OCI-LY3 (cell line): ENCODE data around the gene GNA12.

Source experiments
- EZH2phosphoT487 ChIP-seq: fragments of 200-600 bp; shearing (Covaris generic); IDR thresholded peaks from 2 replicates; pipeline ENCODE4 v1.6.1; 2018; ENCODE audit warnings: antibody characterized with exemption, mixed run types, low read depth
- TF ChIP-seq, protein P1 (sequence below): fragments of 200-600, 300-600 bp; sonication (generic); IDR thresholded peaks from 2 replicates; pipeline ENCODE4 v1.5.1; 2014; ENCODE audit warnings: antibody characterized with exemption, low read length, low read depth

DNA sequence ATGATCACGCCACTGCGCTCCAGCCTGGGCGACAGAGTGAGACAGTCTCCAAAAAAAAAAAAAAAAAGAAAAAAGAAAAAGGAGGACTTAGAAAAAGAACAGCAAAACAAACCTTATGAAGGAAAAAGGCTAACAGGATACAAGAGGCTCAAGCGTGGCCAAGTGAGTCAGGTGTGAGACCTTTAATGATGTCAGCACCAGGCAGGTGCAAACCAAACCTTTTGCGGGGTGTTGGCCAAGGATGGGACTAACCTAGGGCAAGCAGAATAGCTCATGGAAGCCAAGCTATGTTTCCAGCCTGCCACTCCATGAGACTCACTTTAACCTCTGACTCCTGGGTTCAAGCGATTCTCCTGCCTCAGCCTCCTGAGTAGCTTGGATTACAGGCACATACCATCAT lies 11.3 kb upstream of the GNA12 start:
- TF ChIP-seq, protein P1, sequence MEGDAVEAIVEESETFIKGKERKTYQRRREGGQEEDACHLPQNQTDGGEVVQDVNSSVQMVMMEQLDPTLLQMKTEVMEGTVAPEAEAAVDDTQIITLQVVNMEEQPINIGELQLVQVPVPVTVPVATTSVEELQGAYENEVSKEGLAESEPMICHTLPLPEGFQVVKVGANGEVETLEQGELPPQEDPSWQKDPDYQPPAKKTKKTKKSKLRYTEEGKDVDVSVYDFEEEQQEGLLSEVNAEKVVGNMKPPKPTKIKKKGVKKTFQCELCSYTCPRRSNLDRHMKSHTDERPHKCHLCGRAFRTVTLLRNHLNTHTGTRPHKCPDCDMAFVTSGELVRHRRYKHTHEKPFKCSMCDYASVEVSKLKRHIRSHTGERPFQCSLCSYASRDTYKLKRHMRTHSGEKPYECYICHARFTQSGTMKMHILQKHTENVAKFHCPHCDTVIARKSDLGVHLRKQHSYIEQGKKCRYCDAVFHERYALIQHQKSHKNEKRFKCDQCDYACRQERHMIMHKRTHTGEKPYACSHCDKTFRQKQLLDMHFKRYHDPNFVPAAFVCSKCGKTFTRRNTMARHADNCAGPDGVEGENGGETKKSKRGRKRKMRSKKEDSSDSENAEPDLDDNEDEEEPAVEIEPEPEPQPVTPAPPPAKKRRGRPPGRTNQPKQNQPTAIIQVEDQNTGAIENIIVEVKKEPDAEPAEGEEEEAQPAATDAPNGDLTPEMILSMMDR: no peak
- no peak for TF ChIP-seq EZH2phosphoT487
